Measurements from ENCODE around the gene SETD7.

The SETD7 gene

DNA sequence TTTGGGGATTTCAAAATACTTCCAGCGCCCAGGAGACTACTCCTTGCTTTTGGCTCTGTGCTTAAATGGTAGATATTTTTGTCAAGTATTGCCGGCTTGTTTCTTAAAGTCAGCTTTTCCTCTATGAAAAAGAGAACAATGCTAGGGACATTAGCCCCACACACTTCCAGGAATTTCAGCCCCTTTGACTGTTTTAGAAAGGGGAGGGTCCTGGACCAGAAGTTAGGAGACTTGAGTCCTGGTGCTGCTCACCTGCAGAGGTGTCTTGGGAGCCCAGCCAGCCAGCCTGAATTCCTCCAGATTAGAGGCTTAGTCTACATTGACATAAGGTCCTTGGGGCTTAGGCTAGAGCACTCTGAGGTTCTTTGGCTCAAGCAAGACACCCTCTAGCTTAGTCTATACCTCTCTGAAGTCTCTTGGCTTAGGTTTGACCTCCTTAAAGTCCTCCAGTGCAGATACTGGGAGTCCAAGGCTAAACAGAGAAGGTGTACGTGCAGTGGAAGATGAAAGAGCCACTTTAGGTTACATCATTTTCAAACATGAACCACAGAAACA lies 1.6 kb upstream of the SETD7 start:
- Histone ChIP-seq H3K9me3 (ENCODE audit: control insufficient read depth, low read length) (no peaks in the 10 kb centered on the region), H3K4me1 (peaks cover 14% of the 10 kb centered on the region), H3K9ac (no peak overlapping the region), H3K79me2 (no peaks in the 10 kb centered on the region), H3K27me3 (ENCODE audit: control insufficient read depth, insufficient read depth, low read length) (no peaks in the 10 kb centered on the region), H3K27ac (no peak overlapping the region), H3K36me3 (ENCODE audit: control insufficient read depth, insufficient read depth, low read length) (no peaks in the 10 kb centered on the region), H2AFZ (peak overlapping the region; percentile 94), H3K4me3 (ENCODE audit: low read depth, low read length) (peak overlapping the region; percentile 77), H3K4me2 (ENCODE audit: low read length) (peak overlapping the region; percentile 91)
- TF ChIP-seq CTCF (IDR thresholded peaks at IDR 0.05), result no peak

DNA sequence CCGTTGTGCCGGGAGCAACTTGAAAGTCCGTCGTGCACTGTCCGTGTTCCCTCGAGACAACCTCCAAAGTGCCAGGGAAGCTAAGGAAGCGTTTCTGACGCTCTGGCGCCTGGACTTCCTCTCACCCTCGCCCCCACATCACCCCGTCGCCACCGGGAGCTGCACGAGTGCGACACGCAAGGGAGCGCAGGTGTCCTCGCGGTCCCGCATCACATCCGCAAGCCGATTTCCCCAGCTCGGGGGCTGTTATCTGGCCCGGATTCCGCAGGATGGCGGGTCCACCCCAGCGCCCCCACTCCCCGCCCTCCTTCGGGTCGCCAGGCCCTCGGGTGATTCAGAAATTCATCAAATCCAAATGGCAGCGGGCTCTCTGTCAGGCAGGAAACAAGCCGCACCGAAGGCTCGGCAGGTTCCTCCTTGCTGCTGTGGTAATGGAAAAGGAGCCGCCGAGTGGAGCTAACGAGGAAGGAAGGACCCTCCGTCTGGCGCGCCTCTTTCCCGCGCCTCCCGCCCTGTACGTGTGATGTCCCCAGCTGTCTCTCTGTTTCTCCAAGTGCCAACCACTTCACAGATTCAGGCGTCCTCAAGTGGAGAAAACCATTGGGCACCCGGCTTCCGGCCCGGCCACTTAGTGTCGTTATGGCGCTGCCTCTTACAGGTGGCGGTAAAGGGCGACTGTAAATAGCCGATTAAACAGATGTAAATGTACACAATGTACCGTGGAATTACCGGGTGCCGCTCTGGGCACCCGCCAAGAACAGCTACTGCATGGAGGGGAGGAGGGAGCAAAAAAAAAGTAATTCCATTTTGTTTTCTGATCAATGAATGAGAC lies 921 bp upstream of the SETD7 start:
- Histone ChIP-seq H3K4me1 (peaks cover 14% of the 10 kb centered on the region), H3K9ac (peak overlapping the region; percentile 61), H3K36me3 (ENCODE audit: control insufficient read depth, insufficient read depth, low read length) (no peaks in the 10 kb centered on the region), H3K4me3 (ENCODE audit: low read depth, low read length) (peak overlapping the region; percentile 77), H3K79me2 (no peaks in the 10 kb centered on the region), H3K9me3 (ENCODE audit: control insufficient read depth, low read length) (no peaks in the 10 kb centered on the region), H3K27me3 (ENCODE audit: control insufficient read depth, insufficient read depth, low read length) (no peaks in the 10 kb centered on the region), H3K4me2 (ENCODE audit: low read length) (peak overlapping the region; percentile 91), H3K27ac (peak overlapping the region; percentile 88), H2AFZ (peak overlapping the region; percentile 94)
- TF ChIP-seq CTCF (IDR thresholded peaks at IDR 0.05), result no peak

- Histone ChIP-seq H3K27me3 (ENCODE audit: control insufficient read depth, insufficient read depth, low read length) (no peaks in the 10 kb centered on the region), H3K27ac (peak overlapping the region; percentile 88), H3K9ac (peak overlapping the region; percentile 61), H3K4me2 (ENCODE audit: low read length) (peak overlapping the region; percentile 91), H3K4me1 (peaks cover 14% of the 10 kb centered on the region), H2AFZ (peak overlapping the region; percentile 94), H3K36me3 (ENCODE audit: control insufficient read depth, insufficient read depth, low read length) (no peaks in the 10 kb centered on the region), H3K9me3 (ENCODE audit: control insufficient read depth, low read length) (no peaks in the 10 kb centered on the region), H3K79me2 (no peaks in the 10 kb centered on the region), H3K4me3 (ENCODE audit: low read depth, low read length) (peak overlapping the region; percentile 77)
- TF ChIP-seq CTCF (IDR thresholded peaks at IDR 0.05), result no peak
Measured at GRCh38 chr4:139555705-139556070, 331 bp downstream of the SETD7 start.

GRCh38 chr4:139554893-139555704 lies 920 bp downstream of the SETD7 start:
- peak overlapping the region; percentile 77 for H3K4me3 ChIP-seq (ENCODE audit: low read depth, low read length)
- H3K4me2 ChIP-seq (ENCODE audit: low read length), result peak overlapping the region; percentile 91
- no peaks in the 10 kb centered on the region for H3K36me3 ChIP-seq (ENCODE audit: control insufficient read depth, insufficient read depth, low read length)
- peak overlapping the region; percentile 94 for H2AFZ ChIP-seq
- H3K27ac ChIP-seq, result peak overlapping the region; percentile 88
- H3K9me3 ChIP-seq (ENCODE audit: control insufficient read depth, low read length), result no peaks in the 10 kb centered on the region
- peaks cover 14% of the 10 kb centered on the region for H3K4me1 ChIP-seq
- H3K27me3 ChIP-seq (ENCODE audit: control insufficient read depth, insufficient read depth, low read length), result no peaks in the 10 kb centered on the region
- no peak for TF ChIP-seq CTCF (IDR thresholded peaks at IDR 0.05)
- H3K79me2 ChIP-seq, result no peaks in the 10 kb centered on the region
- peak overlapping the region; percentile 61 for H3K9ac ChIP-seq
